Left ventricle myocardium inferior (tissue), 1 donor: ENCODE data around the gene ZNF253. TPM values are rescaled to one million over a fixed set of nuclear protein-coding genes. Genes with fewer than 3 reads are reported as not detected.
"Not testable (repeated sequence)": the region's sequence is repeated elsewhere in the genome, so short reads cannot be mapped to it uniquely, and the experiment has no call there.

Experiments
- DNase-seq: peaks from one replicate; pipeline ENCODE4 v3.0.0-alpha.2; 2020
- H3K27ac ChIP-seq: fragments of 200-600 bp; replicated peaks from 2 replicates; pipeline ENCODE4 v1.8.0; 2021
- H3K27me3 ChIP-seq: fragments of 200-600 bp; 2 replicates; pipeline ENCODE4 v1.8.0; 2021; ENCODE audit warnings: low read depth
- H3K36me3 ChIP-seq: fragments of 200-600 bp; 2 replicates; pipeline ENCODE4 v1.8.0; 2021
- H3K4me1 ChIP-seq: fragments of 200-600 bp; 2 replicates; pipeline ENCODE4 v1.8.0; 2021
- H3K4me3 ChIP-seq: fragments of 200-600 bp; 2 replicates; pipeline ENCODE4 v1.8.0; 2021; ENCODE audit warnings: mild to moderate bottlenecking, moderate library complexity
- H3K9me3 ChIP-seq: fragments of 200-600 bp; replicated peaks from 2 replicates; pipeline ENCODE4 v1.8.0; 2021
- intact Hi-C: fragments of 100-400 bp; cut with micrococcal nuclease; formaldehyde crosslinking; loops from one replicate; pipeline ENCODE4 v1.11.0; 2022
- total RNA-seq: library from RNA; stranded (reverse); fragmentation: NEBNext Ultra II Directional; extraction: Animal tissue kit (Norgen Biotek cat#: 25700); gene quantifications from one replicate; pipeline ENCODE4 v1.2.1, GENCODE V29; 2021
- TF ChIP-seq, protein P1 (sequence below): fragments of 200-600 bp; IDR thresholded peaks from 2 replicates; pipeline ENCODE4 v1.8.0; 2021; ENCODE audit warnings: antibody characterized with exemption, mild to moderate bottlenecking, borderline replicate concordance
- donor health status: DM: no; HTN: yes; CAD: no; lungs with severe emphysema.

Gene ZNF253
- total RNA-seq, 1 donor from 2014 or later = 9.2 TPM

DNA sequence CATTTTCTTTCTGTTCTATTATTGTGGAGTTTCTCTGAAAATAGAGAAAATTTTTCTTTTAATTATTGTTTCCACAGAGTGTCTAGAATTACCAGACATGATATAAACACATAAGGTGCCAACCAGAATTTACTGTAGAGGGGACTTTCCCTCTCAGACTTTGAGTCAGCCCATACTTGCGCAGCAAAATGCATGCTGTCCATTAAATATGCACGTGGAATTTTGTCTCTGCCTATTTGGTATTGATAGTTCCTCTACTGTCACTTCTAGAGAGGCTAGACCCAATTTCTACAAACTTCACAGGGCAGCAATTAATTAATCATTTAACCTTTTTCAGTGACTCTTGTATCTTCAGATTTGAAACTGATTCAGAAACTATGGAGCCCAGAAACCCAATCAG is 44.0 kb downstream of the ZNF253 start:
- H3K27me3 ChIP-seq = no peaks in the 10 kb centered on the region
- H3K4me3 ChIP-seq = no peak overlapping the region
- no peaks in the 10 kb centered on the region for H3K4me1 ChIP-seq
- H3K27ac ChIP-seq = no peak overlapping the region
- intact Hi-C loops = no loop called here
- no peaks in the 10 kb centered on the region for H3K36me3 ChIP-seq
- TF ChIP-seq, protein P1, sequence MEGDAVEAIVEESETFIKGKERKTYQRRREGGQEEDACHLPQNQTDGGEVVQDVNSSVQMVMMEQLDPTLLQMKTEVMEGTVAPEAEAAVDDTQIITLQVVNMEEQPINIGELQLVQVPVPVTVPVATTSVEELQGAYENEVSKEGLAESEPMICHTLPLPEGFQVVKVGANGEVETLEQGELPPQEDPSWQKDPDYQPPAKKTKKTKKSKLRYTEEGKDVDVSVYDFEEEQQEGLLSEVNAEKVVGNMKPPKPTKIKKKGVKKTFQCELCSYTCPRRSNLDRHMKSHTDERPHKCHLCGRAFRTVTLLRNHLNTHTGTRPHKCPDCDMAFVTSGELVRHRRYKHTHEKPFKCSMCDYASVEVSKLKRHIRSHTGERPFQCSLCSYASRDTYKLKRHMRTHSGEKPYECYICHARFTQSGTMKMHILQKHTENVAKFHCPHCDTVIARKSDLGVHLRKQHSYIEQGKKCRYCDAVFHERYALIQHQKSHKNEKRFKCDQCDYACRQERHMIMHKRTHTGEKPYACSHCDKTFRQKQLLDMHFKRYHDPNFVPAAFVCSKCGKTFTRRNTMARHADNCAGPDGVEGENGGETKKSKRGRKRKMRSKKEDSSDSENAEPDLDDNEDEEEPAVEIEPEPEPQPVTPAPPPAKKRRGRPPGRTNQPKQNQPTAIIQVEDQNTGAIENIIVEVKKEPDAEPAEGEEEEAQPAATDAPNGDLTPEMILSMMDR = no peak
- H3K9me3 ChIP-seq = no peaks in the 10 kb centered on the region
- no peak for DNase-seq

DNA sequence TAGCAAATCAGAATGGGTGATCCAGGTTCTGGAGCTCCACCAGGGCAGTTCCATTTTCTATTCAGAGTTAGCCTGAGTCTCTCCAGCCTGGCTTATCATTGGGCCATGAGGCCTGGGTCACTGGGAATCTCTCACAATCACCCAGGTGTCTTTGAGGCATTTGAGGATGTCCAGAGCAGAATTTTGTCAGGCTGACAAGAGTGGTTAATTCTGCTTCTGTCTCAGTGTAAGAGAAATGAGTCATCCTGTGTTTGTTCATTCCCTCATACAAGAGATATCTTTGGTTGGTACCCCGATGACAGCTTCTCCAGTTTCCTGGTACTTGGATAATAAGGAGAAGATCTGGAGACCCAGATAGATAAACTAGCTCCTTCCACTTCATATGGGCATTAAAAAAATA is 45.5 kb downstream of the ZNF253 start:
- TF ChIP-seq, protein P1 = no peak
- Histone ChIP-seq H3K27me3 (no peaks in the 10 kb centered on the region), H3K4me3 (no peak overlapping the region), H3K27ac (no peak overlapping the region), H3K36me3 (peaks cover 3% of the 10 kb centered on the region), H3K9me3 (no peaks in the 10 kb centered on the region), H3K4me1 (no peaks in the 10 kb centered on the region)
- intact Hi-C loops = no loop called here
- no peak for DNase-seq

DNA sequence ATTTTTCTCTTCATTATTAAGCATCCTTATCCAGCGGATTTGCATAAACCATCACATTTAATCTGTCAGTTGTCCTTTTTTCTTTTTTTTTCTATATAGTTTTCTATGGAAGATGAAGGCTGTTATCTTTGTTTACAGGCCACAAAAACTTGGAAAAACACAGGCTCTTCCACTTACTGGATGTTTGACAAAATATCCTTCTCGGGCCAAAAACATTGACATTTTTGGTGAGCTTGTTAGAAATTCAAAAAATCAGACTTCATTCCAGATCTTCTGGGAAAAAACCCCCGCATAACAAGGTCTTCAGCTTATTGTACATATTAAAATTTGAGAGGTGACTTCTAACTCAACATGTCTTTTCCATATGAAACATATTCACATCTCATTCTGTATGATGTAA is 48.9 kb downstream of the ZNF253 start:
- TF ChIP-seq, protein P1 = no peak
- Histone ChIP-seq H3K27me3 (no peaks in the 10 kb centered on the region), H3K4me3 (no peak overlapping the region), H3K27ac (no peak overlapping the region), H3K9me3 (no peaks in the 10 kb centered on the region), H3K36me3 (peaks cover 7% of the 10 kb centered on the region), H3K4me1 (no peaks in the 10 kb centered on the region)
- no peak for DNase-seq
- intact Hi-C loops = no loop called here

DNA sequence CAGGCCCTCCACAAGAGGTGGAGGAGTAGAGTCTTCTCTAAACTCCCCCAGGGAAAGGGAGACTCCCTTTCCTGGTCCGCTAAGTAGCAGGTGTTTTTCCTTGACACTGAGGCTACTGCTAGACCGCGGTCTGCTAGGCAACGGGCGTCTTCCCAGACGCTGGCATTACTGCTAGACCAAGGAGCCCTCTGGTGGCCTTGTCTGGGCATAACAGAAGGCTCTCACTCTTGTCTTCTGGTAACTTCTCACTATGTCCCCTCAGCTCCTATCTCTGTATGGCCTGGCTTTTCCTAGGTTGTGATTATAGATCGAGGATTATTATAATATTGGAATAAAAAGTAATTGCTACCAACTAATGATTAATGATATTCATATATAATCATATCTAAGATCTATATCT is 64.7 kb downstream of the ZNF253 start:
- Histone ChIP-seq H3K36me3 (peaks cover 73% of the 10 kb centered on the region), H3K9me3 (peaks cover 56% of the 10 kb centered on the region)
- H3K27ac ChIP-seq, H3K4me3 ChIP-seq, H3K27me3 ChIP-seq, H3K4me1 ChIP-seq: not testable (repeated sequence)
- peak; percentile 60 for DNase-seq
- TF ChIP-seq, protein P1 = peak; percentile 80
- intact Hi-C loops = loop anchor here (10.0 kb wide), 1 partner anchor 396 kb away; the partner anchor contains the start of gene CILP2

DNA sequence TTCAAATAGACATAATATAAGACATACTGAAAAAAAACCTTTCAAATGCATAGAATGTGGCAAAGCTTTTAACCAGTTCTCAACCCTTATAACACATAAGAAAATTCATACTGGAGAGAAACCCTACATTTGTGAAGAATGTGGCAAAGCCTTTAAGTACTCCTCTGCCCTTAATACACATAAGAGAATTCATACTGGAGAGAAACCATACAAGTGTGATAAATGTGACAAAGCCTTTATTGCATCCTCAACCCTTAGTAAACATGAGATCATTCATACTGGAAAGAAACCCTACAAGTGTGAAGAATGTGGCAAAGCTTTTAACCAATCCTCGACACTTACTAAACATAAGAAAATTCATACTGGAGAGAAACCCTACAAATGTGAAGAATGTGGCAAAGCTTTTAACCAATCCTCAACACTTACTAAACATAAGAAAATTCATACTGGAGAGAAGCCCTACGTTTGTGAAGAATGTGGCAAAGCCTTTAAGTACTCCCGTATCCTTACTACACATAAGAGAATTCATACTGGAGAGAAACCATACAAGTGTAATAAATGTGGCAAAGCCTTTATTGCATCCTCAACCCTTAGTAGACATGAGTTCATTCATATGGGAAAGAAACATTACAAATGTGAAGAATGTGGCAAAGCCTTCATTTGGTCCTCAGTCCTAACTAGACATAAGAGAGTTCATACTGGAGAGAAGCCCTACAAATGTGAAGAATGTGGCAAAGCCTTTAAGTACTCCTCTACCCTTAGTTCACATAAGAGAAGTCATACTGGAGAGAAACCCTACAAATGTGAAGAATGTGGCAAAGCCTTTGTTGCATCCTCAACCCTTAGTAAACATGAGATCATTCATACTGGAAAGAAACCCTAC is 68.0 kb downstream of the ZNF253 start:
- H3K27me3 ChIP-seq, H3K27ac ChIP-seq, H3K4me3 ChIP-seq, DNase-seq, H3K4me1 ChIP-seq: not testable (repeated sequence)
- intact Hi-C loops = loop anchor here (10.0 kb wide), 1 partner anchor 399 kb away; the partner anchor contains the start of gene CILP2
- peaks cover 88% of the 10 kb centered on the region for H3K9me3 ChIP-seq
- H3K36me3 ChIP-seq = peaks cover 49% of the 10 kb centered on the region

DNA sequence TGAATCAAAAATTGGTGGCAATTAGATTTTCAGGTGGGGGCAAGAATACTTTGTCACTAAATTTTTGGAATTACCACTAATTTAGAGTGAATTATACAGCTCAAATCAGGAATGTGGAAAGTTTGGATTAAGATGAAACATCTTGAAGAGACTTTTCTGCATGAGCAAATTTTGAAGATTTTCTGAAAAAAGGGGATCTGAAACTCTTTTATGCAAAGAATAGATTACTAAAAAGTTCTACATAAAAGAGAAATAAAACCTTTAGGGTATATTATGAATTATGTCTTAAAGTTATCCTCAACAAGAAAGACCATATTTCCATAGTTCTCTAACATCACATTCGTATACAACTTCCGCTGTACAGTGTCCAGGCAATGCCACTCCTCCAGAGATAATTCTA is 71.7 kb downstream of the ZNF253 start:
- H3K27ac ChIP-seq = no peak overlapping the region
- intact Hi-C loops = loop anchor here (10.0 kb wide), 1 partner anchor 403 kb away; the partner anchor contains the start of gene CILP2
- H3K4me1 ChIP-seq = no peaks in the 10 kb centered on the region
- H3K9me3 ChIP-seq = peaks cover 78% of the 10 kb centered on the region
- H3K4me3 ChIP-seq = no peak overlapping the region
- no peak for DNase-seq
- H3K36me3 ChIP-seq = peaks cover 31% of the 10 kb centered on the region
- TF ChIP-seq, protein P1 = no peak
- H3K27me3 ChIP-seq = no peaks in the 10 kb centered on the region
